Measurements from ENCODE around the gene AOX1.
A peak's percentile ranks its signal among the peaks of the same experiment; 100 is the strongest.

Gene AOX1

DNA sequence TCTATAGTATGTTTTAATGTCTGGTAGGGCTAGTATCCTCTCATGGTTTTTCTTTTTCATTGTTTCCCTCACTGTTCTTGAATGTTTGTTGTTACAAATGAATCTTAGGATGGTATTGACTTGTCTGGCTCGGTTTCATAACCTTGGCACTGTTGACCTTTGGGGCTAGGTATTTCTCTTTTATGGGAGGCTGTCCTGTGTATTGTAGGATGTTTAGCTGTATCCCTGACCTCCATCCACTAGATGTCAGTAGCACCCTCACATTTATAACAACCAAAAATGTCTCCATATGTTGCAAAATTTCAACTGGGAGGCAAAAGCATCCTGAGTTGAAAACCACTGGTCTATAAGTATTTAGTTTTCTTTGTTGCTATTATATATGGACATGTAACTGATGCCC, 7.0 kb upstream of the AOX1 start:
- H3K36me3 ChIP-seq (replicated peaks; ENCODE audit: insufficient read depth, low read length) = no peaks in the 10 kb centered on the region
- no peaks in the 10 kb centered on the region for H3F3A ChIP-seq (ENCODE audit: insufficient read depth, low read length)
- no peaks in the 10 kb centered on the region for H3K9me2 ChIP-seq (replicated peaks; ENCODE audit: insufficient read depth, low read length)
- H3K4me2 ChIP-seq (ENCODE audit: low read depth, low read length) = no peak overlapping the region
- no peaks in the 10 kb centered on the region for H3K27me3 ChIP-seq (replicated peaks; ENCODE audit: insufficient read depth, low read length)
- H3K27ac ChIP-seq (ENCODE audit: low read length) = no peak overlapping the region
- H3K9me3 ChIP-seq (replicated peaks; ENCODE audit: insufficient read depth, low read length) = no peaks in the 10 kb centered on the region
- H4K20me1 ChIP-seq (ENCODE audit: insufficient read depth, low read length) = no peaks in the 10 kb centered on the region
- no peak for TF ChIP-seq EZH2phosphoT487 (IDR thresholded peaks at IDR 0.05; ENCODE audit: low read length)
- peak; percentile 64 for TF ChIP-seq CTCF (IDR thresholded peaks at IDR 0.05; ENCODE audit: low read length)
- peak; percentile 27 for DNase-seq
- H3K4me1 ChIP-seq (ENCODE audit: low read length) = no peaks in the 10 kb centered on the region
- no peaks in the 10 kb centered on the region for H3K79me2 ChIP-seq (ENCODE audit: low read length)
- H2AFZ ChIP-seq (ENCODE audit: low read length) = no peak overlapping the region
- no peak overlapping the region for H3K9ac ChIP-seq (ENCODE audit: low read length)
- no peak overlapping the region for H3K4me3 ChIP-seq (ENCODE audit: low read length)

DNA sequence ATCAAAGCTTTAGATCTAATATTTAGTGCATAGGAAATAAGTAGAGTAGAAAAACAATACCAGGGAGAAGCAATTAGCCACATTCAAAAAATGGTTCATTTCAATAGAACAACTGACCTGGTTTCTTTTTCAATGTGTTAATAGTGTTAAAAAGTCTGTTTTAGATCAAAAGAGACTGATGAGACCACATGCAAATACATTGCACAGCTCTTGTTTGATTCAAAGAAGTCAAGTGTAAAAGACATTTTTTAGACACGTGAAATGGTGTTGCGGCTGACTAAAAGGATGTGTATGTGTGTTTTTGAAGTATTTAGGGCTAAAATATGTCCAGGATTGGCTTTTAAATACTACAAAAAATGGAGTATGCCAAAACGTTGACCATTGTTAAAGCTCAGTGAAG, 1.2 kb upstream of the AOX1 start:
- no peak overlapping the region for H3K27ac ChIP-seq (ENCODE audit: low read length)
- H4K20me1 ChIP-seq (ENCODE audit: insufficient read depth, low read length) = no peaks in the 10 kb centered on the region
- no peaks in the 10 kb centered on the region for H3F3A ChIP-seq (ENCODE audit: insufficient read depth, low read length)
- no peaks in the 10 kb centered on the region for H3K4me1 ChIP-seq (ENCODE audit: low read length)
- no peak overlapping the region for H2AFZ ChIP-seq (ENCODE audit: low read length)
- H3K9me3 ChIP-seq (replicated peaks; ENCODE audit: insufficient read depth, low read length) = no peaks in the 10 kb centered on the region
- H3K4me2 ChIP-seq (ENCODE audit: low read depth, low read length) = no peak overlapping the region
- H3K4me3 ChIP-seq (ENCODE audit: low read length) = no peak overlapping the region
- H3K79me2 ChIP-seq (ENCODE audit: low read length) = no peaks in the 10 kb centered on the region
- no peaks in the 10 kb centered on the region for H3K36me3 ChIP-seq (replicated peaks; ENCODE audit: insufficient read depth, low read length)
- TF ChIP-seq EZH2phosphoT487 (IDR thresholded peaks at IDR 0.05; ENCODE audit: low read length) (no peak), CTCF (IDR thresholded peaks at IDR 0.05; ENCODE audit: low read length) (no peak), EZH2 (optimal IDR thresholded peaks at IDR 0.05; ENCODE audit: low read depth, low read length) (no peak)
- no peaks in the 10 kb centered on the region for H3K9me2 ChIP-seq (replicated peaks; ENCODE audit: insufficient read depth, low read length)
- H3K27me3 ChIP-seq (replicated peaks; ENCODE audit: insufficient read depth, low read length) = no peaks in the 10 kb centered on the region
- H3K9ac ChIP-seq (ENCODE audit: low read length) = no peak overlapping the region
- DNase-seq = no peak

- Histone ChIP-seq H3K9me3 (replicated peaks; ENCODE audit: insufficient read depth, low read length) (no peaks in the 10 kb centered on the region), H3F3A (ENCODE audit: insufficient read depth, low read length) (no peaks in the 10 kb centered on the region), H3K4me3 (ENCODE audit: low read length) (no peak overlapping the region), H3K27me3 (replicated peaks; ENCODE audit: insufficient read depth, low read length) (no peaks in the 10 kb centered on the region), H3K27ac (ENCODE audit: low read length) (no peak overlapping the region), H4K20me1 (ENCODE audit: insufficient read depth, low read length) (no peaks in the 10 kb centered on the region), H2AFZ (ENCODE audit: low read length) (no peak overlapping the region), H3K36me3 (replicated peaks; ENCODE audit: insufficient read depth, low read length) (no peaks in the 10 kb centered on the region), H3K79me2 (ENCODE audit: low read length) (no peaks in the 10 kb centered on the region), H3K9ac (ENCODE audit: low read length) (no peak overlapping the region), H3K9me2 (replicated peaks; ENCODE audit: insufficient read depth, low read length) (no peaks in the 10 kb centered on the region), H3K4me2 (ENCODE audit: low read depth, low read length) (no peak overlapping the region), H3K4me1 (ENCODE audit: low read length) (no peaks in the 10 kb centered on the region)
- DNase-seq = no peak
- TF ChIP-seq EZH2 (optimal IDR thresholded peaks at IDR 0.05; ENCODE audit: low read depth, low read length) (no peak), CTCF (IDR thresholded peaks at IDR 0.05; ENCODE audit: low read length) (no peak), EZH2phosphoT487 (IDR thresholded peaks at IDR 0.05; ENCODE audit: low read length) (no peak)
Observed at GRCh38 chr2:200585340-200585729, 479 bp upstream of the AOX1 start.

DNA sequence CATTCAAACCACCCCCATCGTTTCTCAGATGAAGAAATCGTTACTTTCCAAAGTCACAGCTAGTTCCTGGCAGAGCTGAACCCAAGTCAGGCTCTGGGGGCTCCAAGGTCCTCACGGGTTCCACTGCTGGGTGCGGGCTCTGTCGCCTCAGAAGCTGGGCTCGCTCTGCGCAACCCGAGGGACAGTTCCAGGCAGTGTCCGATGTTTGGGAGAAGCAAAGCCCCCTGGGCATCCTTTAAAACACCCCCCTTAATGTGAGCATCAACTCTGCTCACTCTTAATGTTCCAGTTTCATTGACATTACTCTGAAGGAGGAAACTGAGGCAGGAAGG, 796 bp downstream of the AOX1 start:
- H3K27me3 ChIP-seq (replicated peaks; ENCODE audit: insufficient read depth, low read length) = no peaks in the 10 kb centered on the region
- H3K27ac ChIP-seq (ENCODE audit: low read length) = no peak overlapping the region

More for the DNA sequence above, 796 bp downstream of the AOX1 start:
- H3K36me3 ChIP-seq (replicated peaks; ENCODE audit: insufficient read depth, low read length) = no peaks in the 10 kb centered on the region
- no peaks in the 10 kb centered on the region for H4K20me1 ChIP-seq (ENCODE audit: insufficient read depth, low read length)
- H3K79me2 ChIP-seq (ENCODE audit: low read length) = no peaks in the 10 kb centered on the region
- H3K4me2 ChIP-seq (ENCODE audit: low read depth, low read length) = no peak overlapping the region
- no peaks in the 10 kb centered on the region for H3K9me3 ChIP-seq (replicated peaks; ENCODE audit: insufficient read depth, low read length)
- no peak overlapping the region for H3K4me3 ChIP-seq (ENCODE audit: low read length)
- DNase-seq = no peak
- no peaks in the 10 kb centered on the region for H3K4me1 ChIP-seq (ENCODE audit: low read length)
- no peaks in the 10 kb centered on the region for H3F3A ChIP-seq (ENCODE audit: insufficient read depth, low read length)
- no peak overlapping the region for H2AFZ ChIP-seq (ENCODE audit: low read length)
- TF ChIP-seq EZH2phosphoT487 (IDR thresholded peaks at IDR 0.05; ENCODE audit: low read length) (no peak), CTCF (IDR thresholded peaks at IDR 0.05; ENCODE audit: low read length) (no peak), EZH2 (optimal IDR thresholded peaks at IDR 0.05; ENCODE audit: low read depth, low read length) (no peak)
- H3K9me2 ChIP-seq (replicated peaks; ENCODE audit: insufficient read depth, low read length) = no peaks in the 10 kb centered on the region
- H3K9ac ChIP-seq (ENCODE audit: low read length) = no peak overlapping the region

Measured in MM.1S (cell line).